ENCODE measurements around the gene TGM1. TPM values are rescaled to one million over a fixed set of nuclear protein-coding genes. Genes with fewer than 3 reads are reported as not detected.

TGM1 gene
- total and polyA plus RNA-seq, 7 donors: 0.33 to 2.7 (median 0.89) TPM; not detected in 1

DNA sequence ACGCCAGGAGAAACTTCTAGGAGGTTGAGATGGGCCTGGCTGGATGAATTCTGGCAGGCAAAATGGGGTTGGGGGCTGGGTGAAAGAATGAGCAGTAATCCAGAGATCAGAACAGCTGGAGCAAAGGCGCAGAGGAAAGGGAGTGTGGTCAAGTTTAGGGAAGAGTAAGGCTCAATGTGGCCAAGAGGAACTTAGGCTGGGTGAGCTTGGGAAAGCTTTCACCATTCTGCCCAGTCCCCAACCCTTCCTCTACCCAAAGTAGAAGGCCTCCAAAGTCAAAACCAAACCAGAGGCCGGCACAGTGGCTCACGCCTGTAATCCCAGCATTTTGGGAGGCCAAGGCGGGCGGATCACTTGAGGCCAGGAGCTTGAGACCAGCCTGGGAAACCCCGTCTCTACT lies 18.7 kb upstream of the TGM1 start:
- Histone ChIP-seq H3K36me3 (no peaks in the 10 kb centered on the region), H3K4me1 (no peaks in the 10 kb centered on the region), H3K4me3 (no peak overlapping the region), H3K27ac (no peak overlapping the region), H3K9me3 (no peaks in the 10 kb centered on the region), H3K27me3 (no peaks in the 10 kb centered on the region)
- intact Hi-C loops (cut with DNase I): no loop called here
- no peak for TF ChIP-seq POLR2A (IDR thresholded peaks at IDR 0.05)
- no peak for TF ChIP-seq EP300 (IDR thresholded peaks at IDR 0.05)
- TF ChIP-seq, protein P1, sequence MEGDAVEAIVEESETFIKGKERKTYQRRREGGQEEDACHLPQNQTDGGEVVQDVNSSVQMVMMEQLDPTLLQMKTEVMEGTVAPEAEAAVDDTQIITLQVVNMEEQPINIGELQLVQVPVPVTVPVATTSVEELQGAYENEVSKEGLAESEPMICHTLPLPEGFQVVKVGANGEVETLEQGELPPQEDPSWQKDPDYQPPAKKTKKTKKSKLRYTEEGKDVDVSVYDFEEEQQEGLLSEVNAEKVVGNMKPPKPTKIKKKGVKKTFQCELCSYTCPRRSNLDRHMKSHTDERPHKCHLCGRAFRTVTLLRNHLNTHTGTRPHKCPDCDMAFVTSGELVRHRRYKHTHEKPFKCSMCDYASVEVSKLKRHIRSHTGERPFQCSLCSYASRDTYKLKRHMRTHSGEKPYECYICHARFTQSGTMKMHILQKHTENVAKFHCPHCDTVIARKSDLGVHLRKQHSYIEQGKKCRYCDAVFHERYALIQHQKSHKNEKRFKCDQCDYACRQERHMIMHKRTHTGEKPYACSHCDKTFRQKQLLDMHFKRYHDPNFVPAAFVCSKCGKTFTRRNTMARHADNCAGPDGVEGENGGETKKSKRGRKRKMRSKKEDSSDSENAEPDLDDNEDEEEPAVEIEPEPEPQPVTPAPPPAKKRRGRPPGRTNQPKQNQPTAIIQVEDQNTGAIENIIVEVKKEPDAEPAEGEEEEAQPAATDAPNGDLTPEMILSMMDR (IDR thresholded peaks at IDR 0.05): no peak
- TF ChIP-seq POLR2AphosphoS5 (IDR thresholded peaks at IDR 0.05): no peak
- WGBS, 2 donors: 92 to 93% methylated on average over 7 of the region's 7 CpGs
- DNase-seq: no peak

DNA sequence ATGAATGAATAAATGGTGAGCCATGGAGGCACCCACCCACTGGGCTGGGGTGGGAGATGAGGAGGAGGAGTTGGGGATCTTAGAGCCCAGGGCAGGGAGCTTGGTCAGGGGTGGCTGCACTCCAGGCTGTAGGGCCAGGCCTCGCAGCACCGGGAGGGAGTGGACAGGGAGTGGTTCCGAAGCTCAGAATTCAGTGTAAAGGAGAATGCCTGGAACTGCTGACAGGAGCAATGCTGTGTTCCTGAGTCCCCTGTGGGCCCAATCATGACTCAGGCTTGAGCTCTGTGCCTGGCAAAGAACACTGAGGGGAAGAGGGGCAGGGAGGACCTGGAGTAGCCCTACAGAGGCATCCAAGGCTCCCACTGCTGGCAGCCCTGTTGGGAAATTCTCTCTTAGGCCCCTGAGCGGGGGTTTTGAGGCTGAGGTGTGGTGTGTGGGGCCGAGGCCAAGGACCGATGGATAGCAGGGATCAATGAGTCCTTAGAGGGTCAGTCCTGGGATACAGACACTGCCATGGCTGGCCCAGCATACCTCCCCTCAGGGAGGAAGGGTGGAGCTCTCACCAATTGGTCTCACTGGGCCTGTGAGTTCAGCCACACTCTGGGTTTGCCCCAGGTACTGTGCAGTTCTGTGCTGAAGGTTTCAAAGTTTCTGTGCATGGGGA lies 18.0 kb upstream of the TGM1 start:
- TF ChIP-seq, protein P1 (IDR thresholded peaks at IDR 0.05): no peak
- no peak for TF ChIP-seq POLR2AphosphoS5 (IDR thresholded peaks at IDR 0.05)
- TF ChIP-seq POLR2A (IDR thresholded peaks at IDR 0.05): no peak
- no peak for TF ChIP-seq EP300 (IDR thresholded peaks at IDR 0.05)
- 88 to 91% methylated on average over 6 of the region's 6 CpGs for WGBS, 2 donors
- intact Hi-C loops (cut with DNase I): no loop called here

DNA sequence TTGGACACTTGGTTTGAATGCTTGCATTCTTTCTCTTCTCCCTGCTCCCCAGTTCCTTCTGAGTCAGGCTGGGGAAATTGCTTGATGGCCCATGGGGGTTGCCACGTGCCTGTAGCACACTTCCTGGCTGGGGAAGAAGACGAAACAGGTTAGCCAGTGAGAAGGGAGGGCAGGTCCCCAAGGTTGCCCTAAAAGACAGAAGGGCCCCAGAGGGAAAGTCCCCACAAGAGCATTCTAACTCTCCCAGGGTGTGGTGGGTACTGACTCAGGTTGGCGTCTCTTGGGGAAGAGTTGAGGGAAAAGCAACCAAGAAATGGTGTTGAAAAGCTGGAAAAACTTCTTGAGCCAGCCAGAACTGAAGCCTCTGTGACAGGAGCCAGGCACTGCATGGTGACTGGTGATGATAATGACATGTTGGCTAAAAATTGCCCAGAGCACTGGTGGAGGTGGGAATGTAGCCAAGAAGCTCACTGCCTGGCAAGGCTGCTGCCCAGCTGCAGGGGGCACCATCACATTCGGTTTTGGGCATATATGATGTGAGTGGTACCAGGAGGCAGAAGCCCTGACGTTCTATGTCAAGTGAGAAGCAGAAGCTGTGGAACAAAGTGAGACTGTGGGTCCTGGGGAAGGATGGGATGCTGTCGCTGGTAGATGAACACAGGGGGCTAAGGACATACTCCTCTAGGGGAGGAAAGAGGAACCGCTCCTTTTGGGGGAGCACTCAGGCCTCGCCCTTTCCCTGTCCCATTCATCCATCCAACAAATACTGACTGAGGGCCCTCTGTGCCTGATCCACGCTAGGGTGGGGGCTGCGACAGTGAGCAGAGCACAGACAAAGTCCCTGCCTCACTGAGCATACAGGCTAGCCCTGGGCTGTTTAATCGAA lies 16.6 kb upstream of the TGM1 start:
- H3K27ac ChIP-seq: no peak overlapping the region
- intact Hi-C loops (cut with DNase I): no loop called here

More for the DNA sequence above, 18.0 kb upstream of the TGM1 start:
- no peak overlapping the region for H3K4me3 ChIP-seq
- no peaks in the 10 kb centered on the region for H3K36me3 ChIP-seq
- H3K27me3 ChIP-seq: no peaks in the 10 kb centered on the region
- no peak for DNase-seq
- H3K9me3 ChIP-seq: no peaks in the 10 kb centered on the region
- H3K27ac ChIP-seq: no peak overlapping the region
- no peaks in the 10 kb centered on the region for H3K4me1 ChIP-seq

DNA sequence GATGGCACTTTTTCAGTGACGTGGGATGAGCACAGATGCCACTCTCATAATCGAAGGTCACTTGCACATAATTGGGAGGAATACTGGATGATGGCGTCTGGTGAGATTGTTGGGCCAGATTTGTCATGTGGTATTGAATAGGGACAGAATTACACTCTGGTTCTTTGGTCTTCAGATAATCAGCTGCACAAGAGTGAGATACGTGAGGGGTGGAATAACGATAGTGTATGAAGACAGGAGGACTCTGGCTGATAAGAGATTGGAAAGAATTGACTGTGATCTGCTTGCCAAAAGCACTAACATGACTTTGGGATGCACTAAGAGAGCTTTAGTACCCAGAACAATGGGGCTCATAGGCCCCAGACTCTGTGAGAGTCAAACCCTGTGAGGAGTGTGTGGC lies 15.4 kb upstream of the TGM1 start:
- H3K27ac ChIP-seq: no peak overlapping the region
- H3K27me3 ChIP-seq: no peaks in the 10 kb centered on the region
- no peaks in the 10 kb centered on the region for H3K9me3 ChIP-seq
- 93 to 96% methylated on average over 5 of the region's 5 CpGs for WGBS, 2 donors
- intact Hi-C loops (cut with DNase I): no loop called here
- no peak for DNase-seq
- TF ChIP-seq, protein P1 (IDR thresholded peaks at IDR 0.05): no peak
- no peak for TF ChIP-seq POLR2A (IDR thresholded peaks at IDR 0.05)
- no peak for TF ChIP-seq EP300 (IDR thresholded peaks at IDR 0.05)
- no peak for TF ChIP-seq POLR2AphosphoS5 (IDR thresholded peaks at IDR 0.05)
- no peaks in the 10 kb centered on the region for H3K36me3 ChIP-seq
- no peaks in the 10 kb centered on the region for H3K4me1 ChIP-seq
- no peak overlapping the region for H3K4me3 ChIP-seq

More for the DNA sequence above, 16.6 kb upstream of the TGM1 start:
- H3K27me3 ChIP-seq: no peaks in the 10 kb centered on the region
- no peaks in the 10 kb centered on the region for H3K36me3 ChIP-seq
- DNase-seq: no peak
- H3K4me1 ChIP-seq: no peaks in the 10 kb centered on the region
- H3K4me3 ChIP-seq: no peak overlapping the region
- TF ChIP-seq EP300 (IDR thresholded peaks at IDR 0.05) (no peak), POLR2A (IDR thresholded peaks at IDR 0.05) (no peak), POLR2AphosphoS5 (IDR thresholded peaks at IDR 0.05) (no peak)
- TF ChIP-seq, protein P1 (IDR thresholded peaks at IDR 0.05): no peak
- WGBS, 2 donors: 67 to 76% methylated on average over 11 of the region's 11 CpGs
- no peaks in the 10 kb centered on the region for H3K9me3 ChIP-seq

Measured in sigmoid colon (tissue), 7 donors.